GM12878 (cell line): Measurements from ENCODE around the gene NRAS. TPM values are rescaled to one million over a fixed set of nuclear protein-coding genes. Genes with fewer than 3 reads are reported as not detected.

Experiments used
- ATAC-seq: fragments of 200-7000 bp; cut with Tn5 transposase; 3 replicates; pipeline ENCODE4 v1.9.1; 2020; ENCODE audit warnings: mild to moderate bottlenecking, moderate library complexity
- BruUV-seq: library from RNA; stranded (reverse); fragments of 400-500 nt; replicated peaks from 2 replicates; lab custom pipeline; 2021; lab: Mats Ljungman, UMichigan
- CTCF ChIA-PET: fragments of 300-600 bp; sonication (Branson Sonifier 250); formaldehyde crosslinking; extraction: SDS; loops from one replicate; lab custom pipeline; 2021; ENCODE audit warnings: inconsistent platforms; lab: Yijun Ruan, JAX
- POLR2A ChIA-PET: fragments of 350-600 bp; formaldehyde crosslinking; extraction: SDS; loops from one replicate; lab custom pipeline; 2021; ENCODE audit warnings: inconsistent platforms; lab: Charles Lee
- RAD21 ChIA-PET: fragments of 300-600 bp; sonication (Branson Sonifier 250); formaldehyde crosslinking; loops from one replicate; lab custom pipeline; 2023; ENCODE audit warnings: antibody characterized with exemption; ENCODE audit not compliant: unreplicated experiment; lab: Charles Lee
- SMC1A ChIA-PET: fragments of 300-600 bp; sonication (Branson Sonifier 250); formaldehyde crosslinking; loops from one replicate; lab custom pipeline; 2023; ENCODE audit not compliant: unreplicated experiment, uncharacterized antibody; lab: Charles Lee
- DNase-seq: peaks from one replicate; pipeline ENCODE4 v3.0.0-alpha.2; 2011; ENCODE audit warnings: low read depth, low spot score
- FAIRE-seq: peaks from 3 replicates; lab custom pipeline; 2011; peaks lifted over from hg19 to GRCh38; lab: Jason Lieb, UNC
- H2AFZ ChIP-seq: 2 replicates; pipeline ENCODE4 v1.6.0; 2011; ENCODE audit warnings: low read depth, low read length, control low read depth; ENCODE audit not compliant: control insufficient read depth
- H3K27ac ChIP-seq: 2 replicates; pipeline ENCODE4 v1.5.1; 2011; ENCODE audit warnings: control low read depth; ENCODE audit not compliant: control insufficient read depth, insufficient read depth
- H3K27me3 ChIP-seq, 2 experiments: replicated peaks in 1 of 2; 2 replicates each; pipeline versions ENCODE4 v1.6.0 to v1.6.1; 2011; ENCODE audit warnings: low read length in 1 of 2; ENCODE audit not compliant: control insufficient read depth in 2 of 2, insufficient read depth in 2 of 2
- H3K36me3 ChIP-seq, 2 experiments: 2 replicates each; pipeline ENCODE4 v1.5.1; 2011; ENCODE audit warnings: low read length in 1 of 2; ENCODE audit not compliant: control insufficient read depth in 2 of 2, insufficient read depth in 2 of 2
- H3K4me1 ChIP-seq: 2 replicates; pipeline ENCODE4 v1.6.1; 2011; ENCODE audit warnings: mild to moderate bottlenecking, low read length, moderate library complexity, mixed read lengths; ENCODE audit not compliant: control insufficient read depth, insufficient read depth
- H3K4me2 ChIP-seq: 2 replicates; pipeline ENCODE4 v1.6.0; 2011; ENCODE audit warnings: control low read depth; ENCODE audit not compliant: control insufficient read depth, insufficient read depth
- H3K4me3 ChIP-seq: fragments of 200-600 bp; sonication (generic); 2 replicates; pipeline ENCODE4 v1.5.1; 2016
- H3K79me2 ChIP-seq: 2 replicates; pipeline ENCODE4 v1.6.0; 2011; ENCODE audit warnings: low read length; ENCODE audit not compliant: control insufficient read depth, insufficient read depth
- H3K9ac ChIP-seq: 2 replicates; pipeline ENCODE4 v1.8.0; 2011; ENCODE audit warnings: low read length, control low read depth, mixed read lengths; ENCODE audit not compliant: control insufficient read depth, insufficient read depth
- H3K9me3 ChIP-seq: replicated peaks from 3 replicates; pipeline ENCODE4 v1.5.1; 2011; ENCODE audit warnings: mild to moderate bottlenecking, low read length; ENCODE audit not compliant: control insufficient read depth, insufficient read depth
- H4K20me1 ChIP-seq: 2 replicates; pipeline ENCODE4 v1.6.0; 2011; ENCODE audit not compliant: control insufficient read depth, insufficient read depth
- ASH2L ChIP-seq: fragments of 300-600, 200-600 bp; sonication (generic); IDR thresholded peaks from 2 replicates; pipeline ENCODE4 v1.6.1; 2017; ENCODE audit warnings: low read depth, mild to moderate bottlenecking, borderline replicate concordance
- HCFC1 ChIP-seq: fragments of 150-350 bp; IDR thresholded peaks from 2 replicates; pipeline ENCODE4 v1.6.1; 2014; ENCODE audit warnings: low read length
- HDAC6 ChIP-seq: fragments of 200-600 bp; sonication (generic); IDR thresholded peaks from one replicate; pipeline ENCODE4 v1.8.0; 2017; ENCODE audit warnings: antibody characterized with exemption; ENCODE audit not compliant: unreplicated experiment
- HSF1 ChIP-seq: fragments of 150-350 bp; IDR thresholded peaks from 2 replicates; pipeline ENCODE4 v1.6.1; 2014; ENCODE audit warnings: mild to moderate bottlenecking, low read depth, low read length
- MEF2A ChIP-seq: IDR thresholded peaks from 2 replicates; pipeline ENCODE4 v1.6.1; 2011; ENCODE audit warnings: low read depth, mild to moderate bottlenecking, low read length, moderate library complexity; ENCODE audit not compliant: insufficient read depth
- SREBF2 ChIP-seq: IDR thresholded peaks from 2 replicates; pipeline ENCODE4 v1.6.1; 2012; ENCODE audit warnings: mild to moderate bottlenecking, low read length
- TCF3 ChIP-seq: IDR thresholded peaks from 2 replicates; pipeline ENCODE4 v1.6.1; 2012; ENCODE audit warnings: low read depth, mild to moderate bottlenecking, low read length, borderline replicate concordance; ENCODE audit not compliant: insufficient read depth
- ZNF207 ChIP-seq: fragments of 450-650 bp; IDR thresholded peaks from 2 replicates; pipeline ENCODE4 v1.6.1; 2014; ENCODE audit warnings: antibody characterized with exemption, mild to moderate bottlenecking, borderline replicate concordance
- ZNF217 ChIP-seq: fragments of 450-650 bp; IDR thresholded peaks from 2 replicates; pipeline ENCODE4 v1.6.1; 2017; ENCODE audit warnings: antibody characterized with exemption, mild to moderate bottlenecking
- ZNF687 ChIP-seq: fragments of 450-650 bp; IDR thresholded peaks from 2 replicates; pipeline ENCODE4 v1.6.1; 2017; ENCODE audit warnings: mild to moderate bottlenecking, moderate library complexity
- WGBS: methylation state at CpG from one replicate; pipeline ENCODE4 v1.1.6; 2016; ENCODE audit warnings: low lambda C conversion rate; ENCODE audit not compliant: insufficient replicate concordance, insufficient coverage; ENCODE audit errors: missing lambda C conversion rate; 5-methylcytosine and 5-hydroxymethylcytosine counted together
- in situ Hi-C: fragments of 300-500 bp; cut with MboI; formaldehyde crosslinking; loops from 9 replicates; pipeline ENCODE4 v1.14.3; 2018; ENCODE audit warnings: mixed read lengths
- intact Hi-C: fragments of 100-400 bp; cut with micrococcal nuclease; formaldehyde crosslinking; loops from one replicate; pipeline ENCODE4 v1.14.2; 2022; ENCODE audit not compliant: unreplicated experiment
- polyA plus RNA-seq, 11 experiments: library from polyadenylated mRNA; depleted of rRNA in 4 of 11; unstranded in 6 of 11; stranded (reverse) in 5 of 11; fragments of >200 nt; fragmentation: Nextera tagmentation in 4 of 11; fragmentation: Illumina TruSeq in 1 of 11; extraction: Ambion mirVana in 4 of 11; extraction: Trizol in 1 of 11; gene quantifications; 1 replicate in 1 of 11; 2 replicates in 10 of 11; pipeline versions ENCODE4 v1.2.1 to v1.2.3, GENCODE V29; 2011 to 2016; ENCODE audit warnings: inconsistent platforms in 2 of 11, missing spikeins in 2 of 11, low read depth in 1 of 11
- total RNA-seq, 4 experiments: library from RNA; depleted of rRNA in 3 of 4; stranded (reverse); fragments of >200 nt in 3 of 4; fragmentation: Illumina TruSeq in 1 of 4; extraction: Trizol in 1 of 4; gene quantifications; 2 replicates each; pipeline versions ENCODE4 v1.2.1 to v1.2.3, GENCODE V29; 2013 to 2021
- TF ChIP-seq, protein P1 (sequence below): fragments of 450-650 bp; IDR thresholded peaks from 2 replicates; pipeline ENCODE4 v1.6.1; 2017; ENCODE audit warnings: mild to moderate bottlenecking, low read depth, inconsistent platforms; ENCODE audit not compliant: poor library complexity, severe bottlenecking

Gene NRAS
- total and polyA plus RNA-seq, 10 of the 15 experiments (the other 5 are each of a cell fraction or from before 2014, with no cell fraction given), result 31.7 to 73.2 (median 66.2) TPM

DNA sequence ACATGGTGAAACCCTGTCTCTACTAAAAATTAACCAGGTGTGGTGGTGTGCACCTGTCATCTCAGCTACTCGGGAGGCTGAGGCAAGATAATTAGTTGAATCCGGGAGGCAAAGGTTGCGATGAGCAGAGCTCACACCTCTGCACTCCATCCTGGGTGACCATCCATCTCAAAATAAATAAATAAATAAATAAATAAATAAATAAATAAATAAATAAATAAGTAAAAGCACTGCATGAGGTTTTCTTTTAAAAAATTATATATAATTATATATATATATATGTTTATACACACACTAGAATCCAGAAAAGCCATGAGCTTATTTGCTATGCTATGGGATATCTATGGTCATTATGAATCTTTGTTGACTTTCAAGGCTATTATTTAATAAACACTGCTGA, 23.6 kb downstream of the NRAS start (continued):
- TF ChIP-seq HSF1, result no peak
- no peak for TF ChIP-seq HDAC6
- no peak for TF ChIP-seq ZNF207
- TF ChIP-seq MEF2A, result no peak
- no peak for TF ChIP-seq TCF3
- TF ChIP-seq SREBF2, result no peak

DNA sequence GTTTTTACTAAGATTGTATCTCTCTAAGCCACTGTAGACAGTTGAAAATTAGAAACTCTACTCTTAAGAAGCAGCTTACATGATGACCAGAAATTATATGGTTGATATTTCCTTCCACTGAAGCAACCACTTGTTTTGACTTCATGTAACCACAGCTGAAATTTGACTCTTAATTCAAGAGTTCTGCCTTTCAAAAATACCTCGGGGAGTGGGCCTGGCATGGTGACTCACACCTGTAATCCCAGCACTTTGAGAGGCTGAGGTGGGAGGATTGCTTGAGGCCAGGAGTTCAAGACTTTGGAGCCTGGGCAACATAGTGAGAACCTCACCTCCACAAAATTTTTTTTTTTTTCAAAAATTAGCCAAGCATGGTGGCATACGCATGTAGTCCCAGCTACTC, 25.5 kb downstream of the NRAS start:
- ChIA-PET POLR2A (interaction anchor here (1.2 kb wide), 1 partner anchor 11 kb away, joined by 3 read pairs; no protein-coding TSS in a partner anchor), SMC1A (no interaction called here), RAD21 (no interaction called here), CTCF (interaction anchor here (1.1 kb wide), 1 partner anchor 12 kb away, joined by 4 read pairs; no protein-coding TSS in a partner anchor)
- DNase-seq, result no peak
- Histone ChIP-seq H3K9me3 (no peaks in the 10 kb centered on the region), H3K4me3 (no peak overlapping the region), H2AFZ (no peak overlapping the region), H3K79me2 (no peaks in the 10 kb centered on the region), H3K4me2 (no peak overlapping the region), H3K9ac (no peak overlapping the region), H3K4me1 (no peaks in the 10 kb centered on the region), H3K27me3 (no peaks in the 10 kb centered on the region), H3K36me3 (no peaks in the 10 kb centered on the region), H4K20me1 (no peaks in the 10 kb centered on the region), H3K27ac (no peak overlapping the region)
- FAIRE-seq, result no peak
- BruUV-seq, result no TSS peak
- 5% methylated on average over 2 of the region's 2 CpGs for WGBS
- intact Hi-C loops, result no loop called here
- in situ Hi-C loops, result no loop called here
- no peak for ATAC-seq
- TF ChIP-seq ZNF687 (no peak), HCFC1 (no peak), ZNF217 (no peak), ASH2L (no peak)
- TF ChIP-seq, protein P1, sequence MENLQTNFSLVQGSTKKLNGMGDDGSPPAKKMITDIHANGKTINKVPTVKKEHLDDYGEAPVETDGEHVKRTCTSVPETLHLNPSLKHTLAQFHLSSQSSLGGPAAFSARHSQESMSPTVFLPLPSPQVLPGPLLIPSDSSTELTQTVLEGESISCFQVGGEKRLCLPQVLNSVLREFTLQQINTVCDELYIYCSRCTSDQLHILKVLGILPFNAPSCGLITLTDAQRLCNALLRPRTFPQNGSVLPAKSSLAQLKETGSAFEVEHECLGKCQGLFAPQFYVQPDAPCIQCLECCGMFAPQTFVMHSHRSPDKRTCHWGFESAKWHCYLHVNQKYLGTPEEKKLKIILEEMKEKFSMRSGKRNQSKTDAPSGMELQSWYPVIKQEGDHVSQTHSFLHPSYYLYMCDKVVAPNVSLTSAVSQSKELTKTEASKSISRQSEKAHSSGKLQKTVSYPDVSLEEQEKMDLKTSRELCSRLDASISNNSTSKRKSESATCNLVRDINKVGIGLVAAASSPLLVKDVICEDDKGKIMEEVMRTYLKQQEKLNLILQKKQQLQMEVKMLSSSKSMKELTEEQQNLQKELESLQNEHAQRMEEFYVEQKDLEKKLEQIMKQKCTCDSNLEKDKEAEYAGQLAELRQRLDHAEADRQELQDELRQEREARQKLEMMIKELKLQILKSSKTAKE, result no peak
